Astrocyte of the cerebellum (primary cell): ENCODE data around the gene DPH3.

Experiments used
- DNase-seq: peaks from one replicate; pipeline ENCODE4 v3.0.0-alpha.2; 2011; ENCODE audit warnings: low read depth
- H3K4me3 ChIP-seq: 2 replicates; pipeline ENCODE4 v1.5.1; 2011; ENCODE audit warnings: mild to moderate bottlenecking, low read depth, low read length, moderate library complexity
- in situ Hi-C: cut with HindIII; loops from 2 replicates; pipeline ENCODE4 v1.10.0; 2017; ENCODE audit warnings: low sequenced_read_pairs
- TF ChIP-seq, protein P1 (sequence below): IDR thresholded peaks from 2 replicates; pipeline ENCODE4 v1.5.1; 2012; ENCODE audit warnings: low read length, low read depth, moderate library complexity, mild to moderate bottlenecking; ENCODE audit errors: missing control alignments

Gene DPH3

DNA sequence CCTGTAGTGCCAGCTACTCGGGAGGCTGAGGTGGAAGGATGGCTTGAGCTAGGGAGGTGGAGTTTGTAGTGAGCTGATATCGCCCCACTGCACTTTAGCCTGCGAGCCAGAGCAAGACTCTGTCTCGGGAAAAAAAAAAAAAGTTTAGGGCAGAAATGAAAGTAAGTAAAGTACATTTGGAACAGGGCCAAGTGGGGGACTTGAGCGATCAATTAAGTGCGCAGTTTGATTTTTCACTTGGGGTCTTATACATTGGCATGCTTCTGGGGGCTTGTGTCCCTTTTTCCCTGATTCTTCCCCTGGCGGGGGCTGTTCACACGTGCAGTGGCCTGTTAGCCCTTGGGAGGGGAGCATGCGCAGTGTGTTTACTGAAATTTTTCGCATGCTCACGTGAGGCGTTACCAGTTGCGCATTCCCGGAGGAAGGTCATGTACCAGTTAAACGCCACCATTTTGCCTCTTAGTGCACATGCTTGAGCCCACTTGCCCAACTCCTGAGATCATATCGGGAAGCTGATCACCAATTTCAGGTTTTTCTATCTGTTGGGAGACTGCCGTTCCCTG lies 48.3 kb downstream of the DPH3 start:
- TF ChIP-seq, protein P1, sequence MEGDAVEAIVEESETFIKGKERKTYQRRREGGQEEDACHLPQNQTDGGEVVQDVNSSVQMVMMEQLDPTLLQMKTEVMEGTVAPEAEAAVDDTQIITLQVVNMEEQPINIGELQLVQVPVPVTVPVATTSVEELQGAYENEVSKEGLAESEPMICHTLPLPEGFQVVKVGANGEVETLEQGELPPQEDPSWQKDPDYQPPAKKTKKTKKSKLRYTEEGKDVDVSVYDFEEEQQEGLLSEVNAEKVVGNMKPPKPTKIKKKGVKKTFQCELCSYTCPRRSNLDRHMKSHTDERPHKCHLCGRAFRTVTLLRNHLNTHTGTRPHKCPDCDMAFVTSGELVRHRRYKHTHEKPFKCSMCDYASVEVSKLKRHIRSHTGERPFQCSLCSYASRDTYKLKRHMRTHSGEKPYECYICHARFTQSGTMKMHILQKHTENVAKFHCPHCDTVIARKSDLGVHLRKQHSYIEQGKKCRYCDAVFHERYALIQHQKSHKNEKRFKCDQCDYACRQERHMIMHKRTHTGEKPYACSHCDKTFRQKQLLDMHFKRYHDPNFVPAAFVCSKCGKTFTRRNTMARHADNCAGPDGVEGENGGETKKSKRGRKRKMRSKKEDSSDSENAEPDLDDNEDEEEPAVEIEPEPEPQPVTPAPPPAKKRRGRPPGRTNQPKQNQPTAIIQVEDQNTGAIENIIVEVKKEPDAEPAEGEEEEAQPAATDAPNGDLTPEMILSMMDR = no peak
- in situ Hi-C loops = no loop called here
- no peak overlapping the region for H3K4me3 ChIP-seq
- no peak for DNase-seq

DNA sequence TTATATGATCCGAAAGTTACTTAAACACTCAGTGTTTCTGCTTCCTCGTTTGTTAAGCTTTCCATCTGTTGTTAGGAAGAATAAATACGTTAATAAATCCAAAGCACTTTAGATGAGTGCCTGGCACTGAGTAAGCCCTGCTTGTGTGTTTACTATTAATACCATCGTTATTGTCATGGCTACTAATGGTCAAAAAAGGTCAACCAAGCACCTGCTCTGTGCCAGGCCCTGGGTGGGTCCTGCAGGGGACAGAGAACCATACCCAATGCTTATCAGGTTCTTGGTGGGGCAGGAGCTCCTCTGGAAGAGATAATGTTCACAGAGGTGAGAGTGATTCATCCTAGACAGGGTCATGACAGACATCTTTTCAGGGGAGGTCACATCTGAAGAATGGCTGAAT lies 50.4 kb downstream of the DPH3 start:
- no peak for DNase-seq
- H3K4me3 ChIP-seq = no peak overlapping the region
- in situ Hi-C loops = no loop called here
- TF ChIP-seq, protein P1 = no peak

DNA sequence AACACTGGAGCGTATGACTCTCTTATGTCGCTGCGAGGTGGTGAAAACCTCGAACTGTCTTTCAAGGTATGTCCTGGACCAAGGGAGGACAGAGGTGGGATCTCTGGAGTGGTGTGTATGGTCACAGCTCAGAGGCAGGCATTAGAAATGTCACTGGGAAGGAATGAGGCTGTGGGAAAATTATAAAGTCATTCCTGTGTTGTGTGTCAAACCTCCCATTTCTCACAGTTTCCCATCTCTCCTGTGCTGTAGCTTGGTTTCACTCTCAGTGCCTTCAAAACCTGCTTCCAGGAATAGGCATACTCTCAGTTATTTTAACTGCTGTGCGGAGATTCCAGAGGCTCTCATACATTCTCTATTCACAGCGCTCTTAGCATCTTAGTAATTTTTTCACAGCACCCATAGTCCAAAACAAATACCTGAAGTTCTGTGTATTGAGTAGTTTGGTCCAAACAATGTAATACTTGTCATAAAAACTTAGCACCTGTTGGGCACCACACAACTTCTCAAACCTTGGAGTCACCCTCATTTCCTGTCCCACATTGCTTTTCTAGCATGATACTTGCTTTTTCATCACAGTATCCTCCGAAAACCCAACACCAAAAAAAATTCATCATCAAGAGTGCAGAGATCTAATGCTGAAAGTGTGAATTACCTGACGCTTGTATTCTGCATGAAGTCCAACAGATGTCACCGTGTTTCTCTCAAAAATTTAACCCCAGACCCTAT lies 53.4 kb downstream of the DPH3 start:
- TF ChIP-seq, protein P1 = no peak
- in situ Hi-C loops = no loop called here
- no peak overlapping the region for H3K4me3 ChIP-seq
- DNase-seq = no peak
